NCI-H128 (cell line): ENCODE results near the gene ZNF181.

Experiments used
- DNase-seq: peaks from one replicate; lab custom pipeline; 2025; ENCODE audit not compliant: unreplicated experiment; lab: John Stamatoyannopoulos, UW

ZNF181 gene

GRCh38 chr19:34757441-34757840, 23.4 kb downstream of the ZNF181 start:
- DNase-seq = no peak

- DNase-seq = no peak
These were observed 25.3 kb downstream of the ZNF181 start for GRCh38 chr19:34759218-34759917.

GRCh38 chr19:34766386-34766785, 32.3 kb downstream of the ZNF181 start:
- DNase-seq = no peak

GRCh38 chr19:34767951-34768350, 33.9 kb downstream of the ZNF181 start:
- no peak for DNase-seq

- DNase-seq = peak; percentile 85
These were observed 38.9 kb downstream of the ZNF181 start, which contains the start of gene ZNF599 for GRCh38 chr19:34772697-34773554. TSS of gene ZNF599 (minus strand) at chr19:34773215. CDS start at chr19:34772841, 374 bp downstream.

GRCh38 chr19:34773555-34773864, 39.5 kb downstream of the ZNF181 start:
- DNase-seq = no peak

- DNase-seq = no peak
These were observed 40.8 kb downstream of the ZNF181 start for GRCh38 chr19:34774857-34775256.

- no peak for DNase-seq
These were observed 44.3 kb downstream of the ZNF181 start for GRCh38 chr19:34778342-34778741.

GRCh38 chr19:34779652-34780051, 45.6 kb downstream of the ZNF181 start:
- DNase-seq = no peak

GRCh38 chr19:34786236-34786635, 52.2 kb downstream of the ZNF181 start:
- DNase-seq = no peak

GRCh38 chr19:34787059-34787824, 53.2 kb downstream of the ZNF181 start:
- DNase-seq = no peak

GRCh38 chr19:34788074-34788473, 54.0 kb downstream of the ZNF181 start:
- DNase-seq = no peak

- DNase-seq = no peak
These were observed 59.5 kb downstream of the ZNF181 start for GRCh38 chr19:34793565-34793964.

- DNase-seq = no peak
These were observed 60.3 kb downstream of the ZNF181 start for GRCh38 chr19:34794066-34794960.
